ENCODE results near the gene BRF1. TPM values are rescaled to one million over a fixed set of nuclear protein-coding genes. Genes with fewer than 3 reads are reported as not detected.

BRF1 gene
- total RNA-seq, 4 donors from 2014 or later = 25.2 to 35.6 (median 30.9) TPM

Other genes starting within 250 kb of the BRF1 start
- gene GPR132, start 235.6 kb downstream of the BRF1 start, total RNA-seq = 1 to 10 TPM; 1.0 to 3.2 (median 2.1) TPM
- gene JAG2, start 132.2 kb downstream of the BRF1 start, total RNA-seq = 10 to 100 TPM in 3 of 4 donors, 1 to 10 TPM in 1; 3.7 to 18.8 (median 14.5) TPM
- gene NUDT14, start 119.7 kb downstream of the BRF1 start, total RNA-seq = 1 to 10 TPM; 3.4 to 8.4 (median 4.6) TPM
- 10 to 100 TPM; 50.9 to 80.7 (median 66.1) TPM for gene BTBD6, start 52.5 kb downstream of the BRF1 start, total RNA-seq
- 10 to 100 TPM; 61.5 to 91.1 (median 74.7) TPM for gene PACS2, start 13.7 kb upstream of the BRF1 start, total RNA-seq
- under 1 TPM in 1 of 4 donors, not detected in 3; 0.42 TPM for gene TEX22, start 97.5 kb upstream of the BRF1 start, total RNA-seq
- 10 to 100 TPM; 48.0 to 83.5 (median 58.7) TPM for gene MTA1, start 118.8 kb upstream of the BRF1 start, total RNA-seq
- gene CRIP2, start 173.8 kb upstream of the BRF1 start, total RNA-seq = 100 to 1,000 TPM; 165 to 518 (median 343) TPM
- gene CRIP1, start 185.9 kb upstream of the BRF1 start, total RNA-seq = 10 to 100 TPM; 11.2 to 57.9 (median 34.2) TPM
- gene TEDC1, start 190.2 kb upstream of the BRF1 start, total RNA-seq = 1 to 10 TPM; 4.6 to 7.9 (median 5.4) TPM
- 1 to 10 TPM; 3.9 to 6.7 (median 5.2) TPM for gene TMEM121, start 225.6 kb upstream of the BRF1 start, total RNA-seq